ENCODE results near the gene SLC37A2.

DNA sequence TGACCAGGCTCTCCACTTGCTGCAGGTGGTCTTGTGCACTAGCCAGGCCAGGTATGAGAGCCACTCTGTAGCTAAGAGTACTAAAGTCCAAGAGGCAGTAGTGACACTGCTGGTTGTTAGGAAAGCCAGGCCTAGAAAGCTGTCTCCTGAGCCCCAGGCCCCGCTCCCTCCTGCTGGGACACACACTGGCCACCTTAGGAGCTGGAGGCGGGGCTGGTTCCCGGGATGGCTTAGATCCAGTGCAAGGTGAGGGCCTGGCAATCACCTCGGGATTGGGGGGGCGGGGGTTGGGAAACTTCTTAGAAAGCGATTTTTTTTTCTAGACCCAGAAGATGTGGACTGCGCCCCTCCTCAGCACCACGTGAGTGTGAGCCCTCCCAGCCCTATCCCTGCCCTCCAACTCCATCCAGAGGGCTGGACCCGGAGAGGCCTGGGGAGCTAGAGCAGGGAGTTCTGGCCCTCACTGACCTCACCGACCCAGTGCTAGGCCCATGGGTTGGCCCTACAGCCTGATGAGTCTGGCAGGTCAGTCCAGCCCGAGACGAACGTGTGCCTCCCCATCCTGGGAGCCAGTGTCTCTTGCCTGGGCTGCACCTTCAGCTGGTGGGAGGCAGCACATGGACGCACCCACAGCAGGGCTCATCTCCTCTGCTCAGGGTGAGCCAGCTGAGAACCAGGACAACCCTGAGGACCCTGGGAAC, 18.1 kb downstream of the SLC37A2 start:
- TF ChIP-seq, protein P1, sequence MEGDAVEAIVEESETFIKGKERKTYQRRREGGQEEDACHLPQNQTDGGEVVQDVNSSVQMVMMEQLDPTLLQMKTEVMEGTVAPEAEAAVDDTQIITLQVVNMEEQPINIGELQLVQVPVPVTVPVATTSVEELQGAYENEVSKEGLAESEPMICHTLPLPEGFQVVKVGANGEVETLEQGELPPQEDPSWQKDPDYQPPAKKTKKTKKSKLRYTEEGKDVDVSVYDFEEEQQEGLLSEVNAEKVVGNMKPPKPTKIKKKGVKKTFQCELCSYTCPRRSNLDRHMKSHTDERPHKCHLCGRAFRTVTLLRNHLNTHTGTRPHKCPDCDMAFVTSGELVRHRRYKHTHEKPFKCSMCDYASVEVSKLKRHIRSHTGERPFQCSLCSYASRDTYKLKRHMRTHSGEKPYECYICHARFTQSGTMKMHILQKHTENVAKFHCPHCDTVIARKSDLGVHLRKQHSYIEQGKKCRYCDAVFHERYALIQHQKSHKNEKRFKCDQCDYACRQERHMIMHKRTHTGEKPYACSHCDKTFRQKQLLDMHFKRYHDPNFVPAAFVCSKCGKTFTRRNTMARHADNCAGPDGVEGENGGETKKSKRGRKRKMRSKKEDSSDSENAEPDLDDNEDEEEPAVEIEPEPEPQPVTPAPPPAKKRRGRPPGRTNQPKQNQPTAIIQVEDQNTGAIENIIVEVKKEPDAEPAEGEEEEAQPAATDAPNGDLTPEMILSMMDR (IDR thresholded peaks at IDR 0.05) = no peak
- TF ChIP-seq ZFX (IDR thresholded peaks at IDR 0.05; ENCODE audit: borderline replicate concordance) = no peak

Data from 22Rv1 (cell line).